Endodermal cell (in vitro differentiated cells): ENCODE data around the gene SH3BP2. TPM values are rescaled to one million over a fixed set of nuclear protein-coding genes. Genes with fewer than 3 reads are reported as not detected.

ENCODE experiments used
- DNase-seq: peaks from one replicate; pipeline ENCODE4 v3.0.0-alpha.2; 2017
- H3K27ac ChIP-seq: 2 replicates; pipeline ENCODE4 v1.5.1; 2013; ENCODE audit warnings: mild to moderate bottlenecking, low read depth, low read length, moderate library complexity
- H3K27me3 ChIP-seq: 2 replicates; pipeline ENCODE4 v1.6.1; 2013; ENCODE audit warnings: mild to moderate bottlenecking, low read length, moderate library complexity; ENCODE audit not compliant: insufficient read depth, control insufficient read depth, poor library complexity, severe bottlenecking
- H3K36me3 ChIP-seq: 2 replicates; pipeline ENCODE4 v1.7.0; 2013; ENCODE audit warnings: mild to moderate bottlenecking, low read length, moderate library complexity; ENCODE audit not compliant: control insufficient read depth, insufficient read depth
- H3K4me1 ChIP-seq: one replicate; pipeline ENCODE4 v1.7.0; 2013; ENCODE audit warnings: low read length; ENCODE audit not compliant: control insufficient read depth, insufficient read depth
- H3K4me3 ChIP-seq: 2 replicates; pipeline ENCODE4 v1.5.1; 2013; ENCODE audit warnings: mild to moderate bottlenecking, low read length, moderate library complexity
- H3K9ac ChIP-seq: 2 replicates; pipeline ENCODE4 v1.6.1; 2013; ENCODE audit warnings: mild to moderate bottlenecking, low read length, moderate library complexity; ENCODE audit not compliant: poor library complexity, severe bottlenecking; ENCODE audit errors: extremely low read depth
- H3K9me3 ChIP-seq: 2 replicates; pipeline ENCODE4 v1.6.1; 2013; ENCODE audit warnings: mild to moderate bottlenecking, low read length, moderate library complexity; ENCODE audit not compliant: control insufficient read depth
- H3K27ac Mint-ChIP-seq: 2 replicates; pipeline ENCODE4 v1.8.0; 2020; ENCODE audit warnings: mixed read lengths
- H3K27me3 Mint-ChIP-seq: 2 replicates; pipeline ENCODE4 v1.8.0; 2021; ENCODE audit warnings: mild to moderate bottlenecking, mixed read lengths; ENCODE audit not compliant: insufficient read depth
- H3K36me3 Mint-ChIP-seq: 2 replicates; pipeline ENCODE4 v1.8.0; 2020; ENCODE audit warnings: low read depth, mixed read lengths
- H3K4me1 Mint-ChIP-seq: 2 replicates; pipeline ENCODE4 v1.8.0; 2020; ENCODE audit warnings: mixed read lengths
- H3K4me3 Mint-ChIP-seq: 2 replicates; pipeline ENCODE4 v1.8.0; 2020; ENCODE audit warnings: mild to moderate bottlenecking, moderate library complexity, mixed read lengths
- H3K9me3 Mint-ChIP-seq: 2 replicates; pipeline ENCODE4 v1.8.0; 2020; ENCODE audit warnings: mild to moderate bottlenecking, mixed read lengths
- WGBS, 2 experiments: methylation state at CpG; one replicate each; pipeline versions ENCODE4 v1.1.5 to v1.1.7; 2013; ENCODE audit warnings: missing lambda C conversion rate in 2 of 2, mixed read lengths in 1 of 2; ENCODE audit not compliant: insufficient coverage in 1 of 2, insufficient read length in 1 of 2; 5-methylcytosine and 5-hydroxymethylcytosine counted together
- total RNA-seq, 2 donors: library from RNA; stranded (reverse); fragmentation: NEBNext Ultra II Directional in 1 of 2; extraction: Animal tissue kit (Norgen Biotek cat#: 25700) in 1 of 2; gene quantifications; 2 replicates in 1 of 2; 3 replicates in 1 of 2; pipeline ENCODE4 v1.2.1, GENCODE V29; 2021
- TF ChIP-seq, protein P1 (sequence below): fragments of 200-600 bp; sonication (generic); conservative IDR thresholded peaks from 2 replicates; pipeline ENCODE4 v1.5.0; 2021; ENCODE audit warnings: antibody characterized with exemption, mild to moderate bottlenecking

The SH3BP2 gene
- total RNA-seq, 2 donors from 2014 or later, result 40.5 to 43.8 TPM

DNA sequence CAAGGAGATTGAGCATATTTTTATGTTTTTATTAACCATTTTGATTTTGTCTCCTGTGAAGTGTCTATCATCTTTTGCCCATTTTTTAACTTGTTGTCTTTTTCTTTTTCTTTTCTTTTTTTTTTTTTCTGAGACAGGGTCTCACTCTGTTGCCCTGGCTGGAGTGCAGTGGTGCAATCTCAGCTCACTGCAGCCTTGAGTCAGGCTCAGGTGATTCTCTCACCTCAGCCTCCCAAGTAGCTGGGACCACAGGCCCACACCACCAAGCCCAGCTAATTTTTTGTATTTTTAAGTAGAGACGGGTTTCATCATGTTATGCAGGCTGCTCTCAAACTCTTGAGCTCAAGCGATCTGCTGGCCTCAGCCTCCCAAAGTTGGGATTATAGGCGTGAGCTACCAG is 46.2 kb downstream of the SH3BP2 start:
- no peak overlapping the region for H3K4me3 ChIP-seq
- Mint-ChIP-seq H3K4me1 (peaks cover 19% of the 10 kb centered on the region), H3K9me3 (peaks cover 10% of the 10 kb centered on the region), H3K27ac (no peak overlapping the region), H3K36me3 (peaks cover 11% of the 10 kb centered on the region), H3K4me3 (no peak overlapping the region), H3K27me3 (no peaks in the 10 kb centered on the region)
- 96 to 100% methylated on average over 1 to 3 of the region's 3 CpGs for WGBS, 2 experiments
- no peaks in the 10 kb centered on the region for H3K27me3 ChIP-seq
- DNase-seq, result no peak
- H3K27ac ChIP-seq, result no peak overlapping the region
- H3K9me3 ChIP-seq, result peaks cover 10% of the 10 kb centered on the region
- peaks cover 2% of the 10 kb centered on the region for H3K4me1 ChIP-seq
- TF ChIP-seq, protein P1, sequence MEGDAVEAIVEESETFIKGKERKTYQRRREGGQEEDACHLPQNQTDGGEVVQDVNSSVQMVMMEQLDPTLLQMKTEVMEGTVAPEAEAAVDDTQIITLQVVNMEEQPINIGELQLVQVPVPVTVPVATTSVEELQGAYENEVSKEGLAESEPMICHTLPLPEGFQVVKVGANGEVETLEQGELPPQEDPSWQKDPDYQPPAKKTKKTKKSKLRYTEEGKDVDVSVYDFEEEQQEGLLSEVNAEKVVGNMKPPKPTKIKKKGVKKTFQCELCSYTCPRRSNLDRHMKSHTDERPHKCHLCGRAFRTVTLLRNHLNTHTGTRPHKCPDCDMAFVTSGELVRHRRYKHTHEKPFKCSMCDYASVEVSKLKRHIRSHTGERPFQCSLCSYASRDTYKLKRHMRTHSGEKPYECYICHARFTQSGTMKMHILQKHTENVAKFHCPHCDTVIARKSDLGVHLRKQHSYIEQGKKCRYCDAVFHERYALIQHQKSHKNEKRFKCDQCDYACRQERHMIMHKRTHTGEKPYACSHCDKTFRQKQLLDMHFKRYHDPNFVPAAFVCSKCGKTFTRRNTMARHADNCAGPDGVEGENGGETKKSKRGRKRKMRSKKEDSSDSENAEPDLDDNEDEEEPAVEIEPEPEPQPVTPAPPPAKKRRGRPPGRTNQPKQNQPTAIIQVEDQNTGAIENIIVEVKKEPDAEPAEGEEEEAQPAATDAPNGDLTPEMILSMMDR, result no peak
- no peak overlapping the region for H3K9ac ChIP-seq
- peaks cover 17% of the 10 kb centered on the region for H3K36me3 ChIP-seq

- TF ChIP-seq, protein P1, result no peak
- Mint-ChIP-seq H3K9me3 (peaks cover 10% of the 10 kb centered on the region), H3K27me3 (no peaks in the 10 kb centered on the region), H3K4me1 (peaks cover 30% of the 10 kb centered on the region), H3K4me3 (peak overlapping the region; percentile 82), H3K36me3 (peaks cover 3% of the 10 kb centered on the region), H3K27ac (no peak overlapping the region)
- H3K27ac ChIP-seq, result peak overlapping the region; percentile 78
- H3K36me3 ChIP-seq, result no peaks in the 10 kb centered on the region
- 13 to 21% methylated on average over 6 to 10 of the region's 10 CpGs for WGBS, 2 experiments
- H3K4me3 ChIP-seq, result peak overlapping the region; percentile 87
- H3K27me3 ChIP-seq, result no peaks in the 10 kb centered on the region
- H3K9me3 ChIP-seq, result peaks cover 10% of the 10 kb centered on the region
- H3K9ac ChIP-seq, result peak overlapping the region; percentile 79
- DNase-seq, result peak; percentile 82
- H3K4me1 ChIP-seq, result peaks cover 2% of the 10 kb centered on the region
Observed at GRCh38 chr4:2842687-2843262, 49.9 kb downstream of the SH3BP2 start.

GRCh38 chr4:2843263-2843940 is 50.5 kb downstream of the SH3BP2 start, which contains the start of gene ADD1:
Gene ADD1, plus strand, starts transcription at chr4:2843844. Its CDS starts 32,072 bp downstream, at chr4:2875916.
- Histone ChIP-seq H3K36me3 (no peaks in the 10 kb centered on the region), H3K27ac (peak within 1 kb of the TSS; percentile 78)

More at GRCh38 chr4:2843263-2843940, 50.5 kb downstream of the SH3BP2 start, which contains the start of gene ADD1:
- Histone ChIP-seq H3K9me3 (peaks cover 10% of the 10 kb centered on the region), H3K4me3 (peak within 1 kb of the TSS; percentile 100), H3K4me1 (peaks cover 2% of the 10 kb centered on the region), H3K9ac (peak within 1 kb of the TSS; percentile 79), H3K27me3 (no peaks in the 10 kb centered on the region)
- Mint-ChIP-seq H3K27ac (peak within 1 kb of the TSS; percentile 91), H3K4me3 (peak within 1 kb of the TSS; percentile 82), H3K27me3 (no peaks in the 10 kb centered on the region), H3K36me3 (peaks cover 3% of the 10 kb centered on the region), H3K9me3 (peaks cover 10% of the 10 kb centered on the region), H3K4me1 (peaks cover 28% of the 10 kb centered on the region)
- TF ChIP-seq, protein P1, result no peak
- WGBS, 2 experiments, result 0% methylated on average over 23 to 65 of the region's 65 CpGs
- DNase-seq, result peak; percentile 99
